ENCODE measurements around the gene CYP27A1. TPM values are rescaled to one million over a fixed set of nuclear protein-coding genes. Genes with fewer than 3 reads are reported as not detected.
A peak's percentile ranks its signal among the peaks of the same experiment; 100 is the strongest.
"Not testable (repeated sequence)": the region's sequence is repeated elsewhere in the genome, so short reads cannot be mapped to it uniquely, and the experiment has no call there.

Gene CYP27A1
- total and polyA plus RNA-seq, 11 donors = 3.3 to 43.8 (median 7.4) TPM

GRCh38 chr2:218839430-218839829, 57.5 kb downstream of the CYP27A1 start:
- Histone ChIP-seq H3K9me3 (peaks cover 0 to 19% (median 6%) of the 10 kb centered on the region in 12 donors), H3K36me3 (no peaks in the 10 kb centered on the region), H3K4me1 (peaks cover 0 to 16% (median 0%) of the 10 kb centered on the region in 12 donors), H3K27me3 (peaks cover 0 to 37% (median 0%) of the 10 kb centered on the region in 9 donors), H3K4me3 (no peak overlapping the region), H3K27ac (peak overlapping the region in 1 of 12 donors; percentile 28)
- 67 to 75% (median 70%) methylated on average over 4 of the region's 4 CpGs for WGBS, 4 donors
- ATAC-seq (peak in 1 of 4 donors; percentile 61), DNase-seq (no peak)
- no peak for TF ChIP-seq CTCF (IDR thresholded peaks at IDR 0.05)
- TF ChIP-seq POLR2A (IDR thresholded peaks at IDR 0.05) = no peak
- intact Hi-C loops (cut with DNase I) = no loop called here

- intact Hi-C loops (cut with DNase I) = loop anchor here in 1 of 10 donors (5.0 kb wide), 1 partner anchor 133 kb away; no protein-coding TSS in a partner anchor
- H3K9me3 ChIP-seq = peaks cover 0 to 20% (median 6%) of the 10 kb centered on the region in 12 donors
- 83 to 91% (median 86%) methylated on average over 1 of the region's 1 CpG for WGBS, 4 donors
- TF ChIP-seq CTCF (IDR thresholded peaks at IDR 0.05) (no peak), POLR2A (IDR thresholded peaks at IDR 0.05) (no peak)
- H3K27ac ChIP-seq = peak overlapping the region in 1 of 12 donors; percentile 28
- peaks cover 0 to 16% (median 0%) of the 10 kb centered on the region in 12 donors for H3K4me1 ChIP-seq
- H3K4me3 ChIP-seq = no peak overlapping the region
- no peak for ATAC-seq
- no peak for DNase-seq
- H3K27me3 ChIP-seq = peaks cover 0 to 33% (median 0%) of the 10 kb centered on the region in 9 donors
- no peaks in the 10 kb centered on the region for H3K36me3 ChIP-seq
These were observed 57.9 kb downstream of the CYP27A1 start for GRCh38 chr2:218839888-218840287.

GRCh38 chr2:218844334-218844733, 62.4 kb downstream of the CYP27A1 start:
- not testable (repeated sequence) for H3K36me3 ChIP-seq, H3K27ac ChIP-seq, H3K4me3 ChIP-seq, ATAC-seq, H3K9me3 ChIP-seq, DNase-seq
- WGBS, 4 donors = 76 to 90% (median 79%) methylated on average over 5 of the region's 5 CpGs
- Histone ChIP-seq H3K27me3 (peaks cover 0 to 28% (median 8%) of the 10 kb centered on the region in 9 donors), H3K4me1 (peaks cover 0 to 12% (median 0%) of the 10 kb centered on the region in 12 donors)
- intact Hi-C loops (cut with DNase I) = loop anchor here in 1 of 10 donors (5.0 kb wide), 1 partner anchor 137 kb away; no protein-coding TSS in a partner anchor

GRCh38 chr2:218846963-218847362, 65.0 kb downstream of the CYP27A1 start:
- DNase-seq, H3K27ac ChIP-seq, ATAC-seq, H3K4me3 ChIP-seq, H3K4me1 ChIP-seq, H3K36me3 ChIP-seq, H3K9me3 ChIP-seq: not testable (repeated sequence)
- peaks cover 0 to 45% (median 14%) of the 10 kb centered on the region in 9 donors for H3K27me3 ChIP-seq
- 82 to 87% (median 85%) methylated on average over 8 to 18 of the region's 18 CpGs for WGBS, 4 donors
- intact Hi-C loops (cut with DNase I) = loop anchor here in 9 of 10 donors (1.0 to 5.0 kb wide), 4 partner anchors 135 to 137 kb away; partner anchors contain the start of gene TTLL4 (in 7 of the 9)

GRCh38 chr2:218849721-218850120, 67.8 kb downstream of the CYP27A1 start:
- Histone ChIP-seq H3K9me3 (no peaks in the 10 kb centered on the region), H3K4me3 (no peak overlapping the region), H3K4me1 (peaks cover 0 to 4% (median 0%) of the 10 kb centered on the region in 12 donors), H3K36me3 (no peaks in the 10 kb centered on the region), H3K27ac (no peak overlapping the region), H3K27me3 (peaks cover 0 to 69% (median 31%) of the 10 kb centered on the region in 9 donors)
- intact Hi-C loops (cut with DNase I) = loop anchor here in 6 of 10 donors (5.0 to 10.0 kb wide), 4 partner anchors 48 to 305 kb away; partner anchors contain the start of gene TTLL4 (in 5 of the 6)
- no peak for ATAC-seq
- DNase-seq = no peak
- TF ChIP-seq POLR2A (IDR thresholded peaks at IDR 0.05) (no peak), CTCF (IDR thresholded peaks at IDR 0.05) (no peak)
- 63 to 75% (median 67%) methylated on average over 7 of the region's 7 CpGs for WGBS, 4 donors

Data from heart left ventricle (tissue), 16 donors.